Ectodermal cell (in vitro differentiated cells): ENCODE measurements around the gene NDUFC1.

Source experiments
- H3K27ac ChIP-seq: 2 replicates; pipeline ENCODE4 v1.7.0; 2013; ENCODE audit warnings: mild to moderate bottlenecking, low read depth, low read length; ENCODE audit not compliant: insufficient read depth, poor library complexity, severe bottlenecking
- H3K27me3 ChIP-seq: 2 replicates; pipeline ENCODE4 v1.7.0; 2013; ENCODE audit warnings: mild to moderate bottlenecking, low read length; ENCODE audit not compliant: insufficient read depth, control insufficient read depth, poor library complexity, severe bottlenecking
- H3K36me3 ChIP-seq: one replicate; pipeline ENCODE4 v1.7.0; 2013; ENCODE audit warnings: low read length; ENCODE audit not compliant: control insufficient read depth, insufficient read depth
- H3K4me1 ChIP-seq: one replicate; pipeline ENCODE4 v1.7.0; 2013; ENCODE audit warnings: low read length; ENCODE audit not compliant: control insufficient read depth, insufficient read depth
- H3K4me3 ChIP-seq: 2 replicates; pipeline ENCODE4 v1.7.0; 2013; ENCODE audit warnings: low read depth, low read length, control low read depth; ENCODE audit not compliant: insufficient read depth
- H3K9me3 ChIP-seq: 2 replicates; pipeline ENCODE4 v1.7.0; 2013; ENCODE audit warnings: mild to moderate bottlenecking, low read length, moderate library complexity; ENCODE audit not compliant: control insufficient read depth
- WGBS, 2 experiments: methylation state at CpG; one replicate each; pipeline ENCODE4 v1.1.7; 2013; ENCODE audit warnings: missing lambda C conversion rate in 2 of 2; 5-methylcytosine and 5-hydroxymethylcytosine counted together

Gene NDUFC1

DNA sequence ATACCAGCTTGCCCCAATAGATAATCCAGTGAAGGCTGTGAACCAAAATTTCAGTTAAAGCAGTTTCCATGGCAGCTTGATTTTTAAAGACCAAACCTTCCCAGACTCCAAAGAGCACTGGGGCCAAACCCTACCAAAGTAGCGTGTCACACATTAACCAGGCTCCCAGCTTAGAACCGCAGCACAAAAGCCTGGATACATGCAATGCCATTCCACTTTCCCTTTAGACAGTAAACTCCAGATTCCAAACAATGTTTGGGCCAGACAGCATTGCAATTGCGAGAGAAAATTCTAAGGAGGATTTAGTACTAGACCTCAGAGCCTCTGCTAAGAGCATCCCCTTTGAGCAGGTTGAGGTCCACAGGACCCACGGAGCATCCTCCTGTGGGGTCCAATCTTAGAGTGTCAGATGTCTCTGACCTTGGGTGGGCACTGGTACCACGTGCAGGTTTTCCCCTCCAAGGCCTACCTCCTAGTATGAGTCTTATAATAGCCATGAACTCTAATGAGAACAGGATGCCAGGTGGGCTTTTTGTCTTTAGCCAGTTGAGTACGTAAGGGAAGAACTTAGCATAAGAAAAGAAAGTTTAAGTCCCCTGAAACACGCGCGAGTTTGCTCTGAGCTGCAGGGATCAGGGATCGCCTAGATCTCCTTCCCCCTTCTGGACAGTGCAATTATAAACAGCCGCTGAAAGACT is 61.0 kb downstream of the NDUFC1 start:
- Histone ChIP-seq H3K27ac (no peak overlapping the region), H3K36me3 (no peaks in the 10 kb centered on the region), H3K27me3 (no peaks in the 10 kb centered on the region), H3K4me3 (no peak overlapping the region), H3K9me3 (no peaks in the 10 kb centered on the region), H3K4me1 (no peaks in the 10 kb centered on the region)
- 53 to 55% methylated on average over 11 of the region's 11 CpGs for WGBS, 2 experiments
